Osteocyte (in vitro differentiated cells): ENCODE measurements around the gene SMG9. TPM values are rescaled to one million over a fixed set of nuclear protein-coding genes. Genes with fewer than 3 reads are reported as not detected.
"Not testable (repeated sequence)": the region's sequence is repeated elsewhere in the genome, so short reads cannot be mapped to it uniquely, and the experiment has no call there.

Experiments used
- DNase-seq: peaks from one replicate; pipeline ENCODE4 v3.0.0; 2021; ENCODE audit warnings: mixed read lengths; ENCODE audit not compliant: unreplicated experiment; ENCODE audit errors: extremely low spot score
- H3K27ac Mint-ChIP-seq: one replicate; pipeline ENCODE4 v1.8.0; 2021; ENCODE audit warnings: mild to moderate bottlenecking, mixed read lengths; ENCODE audit not compliant: unreplicated experiment
- H3K27me3 Mint-ChIP-seq: one replicate; pipeline ENCODE4 v1.8.0; 2021; ENCODE audit warnings: mixed read lengths; ENCODE audit not compliant: unreplicated experiment
- H3K36me3 Mint-ChIP-seq: one replicate; pipeline ENCODE4 v1.8.0; 2021; ENCODE audit warnings: mixed read lengths; ENCODE audit not compliant: unreplicated experiment
- H3K4me1 Mint-ChIP-seq: one replicate; pipeline ENCODE4 v1.8.0; 2021; ENCODE audit warnings: mixed read lengths; ENCODE audit not compliant: unreplicated experiment
- H3K4me3 Mint-ChIP-seq: one replicate; pipeline ENCODE4 v1.8.0; 2021; ENCODE audit warnings: mild to moderate bottlenecking, moderate library complexity, mixed read lengths; ENCODE audit not compliant: unreplicated experiment
- H3K9me3 Mint-ChIP-seq: one replicate; pipeline ENCODE4 v1.8.0; 2021; ENCODE audit warnings: mixed read lengths; ENCODE audit not compliant: unreplicated experiment
- total RNA-seq: library from RNA; stranded (reverse); gene quantifications from 2 replicates; pipeline ENCODE4 v1.2.1, GENCODE V29; 2021
- TF ChIP-seq, protein P1 (sequence below): fragments of 200-600 bp; sonication (generic); IDR thresholded peaks from 2 replicates; pipeline ENCODE4 v1.5.0; 2021; ENCODE audit warnings: antibody characterized with exemption, mild to moderate bottlenecking, moderate library complexity

Gene SMG9
- total RNA-seq, 1 donor from 2014 or later = 71.0 TPM

DNA sequence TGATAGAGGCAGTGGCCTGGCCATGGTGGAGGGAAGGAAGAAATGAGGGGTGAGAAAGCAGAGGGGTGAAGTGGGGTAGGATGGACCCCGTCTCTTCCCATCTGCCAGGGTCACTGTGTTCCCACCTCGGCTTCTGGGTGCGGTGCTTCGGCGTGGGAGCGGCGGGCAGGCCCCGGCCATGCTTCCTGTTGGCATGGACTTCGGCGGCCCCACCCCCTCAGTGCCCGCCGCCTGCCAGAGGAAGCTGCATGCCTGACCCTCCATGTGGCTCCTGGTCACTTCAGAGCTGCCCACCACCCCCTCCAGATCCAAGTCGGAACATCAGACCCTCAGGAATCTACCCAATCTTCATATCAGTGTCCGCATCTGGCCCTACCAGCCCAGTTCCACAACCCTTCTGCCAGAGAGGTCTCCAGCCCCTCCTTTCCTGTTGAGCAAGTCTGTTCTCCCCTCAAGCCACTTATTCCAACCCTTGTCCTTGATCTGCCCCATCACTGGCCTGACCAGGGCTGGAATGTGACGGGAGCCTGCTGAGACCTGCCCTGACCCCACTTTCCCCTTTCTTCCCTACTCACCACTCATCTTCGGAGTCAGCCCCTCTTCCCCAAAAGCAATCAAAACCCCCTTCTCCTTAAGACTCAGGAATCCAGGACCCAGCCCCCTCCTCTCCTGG, 24.5 kb upstream of the SMG9 start:
- TF ChIP-seq, protein P1, sequence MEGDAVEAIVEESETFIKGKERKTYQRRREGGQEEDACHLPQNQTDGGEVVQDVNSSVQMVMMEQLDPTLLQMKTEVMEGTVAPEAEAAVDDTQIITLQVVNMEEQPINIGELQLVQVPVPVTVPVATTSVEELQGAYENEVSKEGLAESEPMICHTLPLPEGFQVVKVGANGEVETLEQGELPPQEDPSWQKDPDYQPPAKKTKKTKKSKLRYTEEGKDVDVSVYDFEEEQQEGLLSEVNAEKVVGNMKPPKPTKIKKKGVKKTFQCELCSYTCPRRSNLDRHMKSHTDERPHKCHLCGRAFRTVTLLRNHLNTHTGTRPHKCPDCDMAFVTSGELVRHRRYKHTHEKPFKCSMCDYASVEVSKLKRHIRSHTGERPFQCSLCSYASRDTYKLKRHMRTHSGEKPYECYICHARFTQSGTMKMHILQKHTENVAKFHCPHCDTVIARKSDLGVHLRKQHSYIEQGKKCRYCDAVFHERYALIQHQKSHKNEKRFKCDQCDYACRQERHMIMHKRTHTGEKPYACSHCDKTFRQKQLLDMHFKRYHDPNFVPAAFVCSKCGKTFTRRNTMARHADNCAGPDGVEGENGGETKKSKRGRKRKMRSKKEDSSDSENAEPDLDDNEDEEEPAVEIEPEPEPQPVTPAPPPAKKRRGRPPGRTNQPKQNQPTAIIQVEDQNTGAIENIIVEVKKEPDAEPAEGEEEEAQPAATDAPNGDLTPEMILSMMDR = no peak
- H3K27ac Mint-ChIP-seq = no peak overlapping the region
- H3K4me3 Mint-ChIP-seq = no peak overlapping the region
- DNase-seq = no peak
- no peaks in the 10 kb centered on the region for H3K36me3 Mint-ChIP-seq
- H3K9me3 Mint-ChIP-seq = no peaks in the 10 kb centered on the region
- peaks cover 59% of the 10 kb centered on the region for H3K4me1 Mint-ChIP-seq
- H3K27me3 Mint-ChIP-seq = no peaks in the 10 kb centered on the region

GRCh38 chr19:43778651-43779050, 23.9 kb upstream of the SMG9 start:
- no peak overlapping the region for H3K4me3 Mint-ChIP-seq
- no peak for DNase-seq
- H3K36me3 Mint-ChIP-seq = no peaks in the 10 kb centered on the region
- no peak overlapping the region for H3K27ac Mint-ChIP-seq
- no peaks in the 10 kb centered on the region for H3K9me3 Mint-ChIP-seq
- H3K27me3 Mint-ChIP-seq = no peaks in the 10 kb centered on the region
- TF ChIP-seq, protein P1 = no peak
- peaks cover 54% of the 10 kb centered on the region for H3K4me1 Mint-ChIP-seq

GRCh38 chr19:43777163-43777695, 22.5 kb upstream of the SMG9 start:
- H3K27ac Mint-ChIP-seq = peak overlapping the region; percentile 44
- peaks cover 50% of the 10 kb centered on the region for H3K4me1 Mint-ChIP-seq
- H3K27me3 Mint-ChIP-seq = no peaks in the 10 kb centered on the region
- H3K4me3 Mint-ChIP-seq = no peak overlapping the region
- H3K9me3 Mint-ChIP-seq = no peaks in the 10 kb centered on the region
- DNase-seq = no peak
- TF ChIP-seq, protein P1 = no peak
- H3K36me3 Mint-ChIP-seq = no peaks in the 10 kb centered on the region

GRCh38 chr19:43776286-43776685, 21.5 kb upstream of the SMG9 start:
- Mint-ChIP-seq H3K9me3 (no peaks in the 10 kb centered on the region), H3K36me3 (no peaks in the 10 kb centered on the region)
- DNase-seq = no peak

DNA sequence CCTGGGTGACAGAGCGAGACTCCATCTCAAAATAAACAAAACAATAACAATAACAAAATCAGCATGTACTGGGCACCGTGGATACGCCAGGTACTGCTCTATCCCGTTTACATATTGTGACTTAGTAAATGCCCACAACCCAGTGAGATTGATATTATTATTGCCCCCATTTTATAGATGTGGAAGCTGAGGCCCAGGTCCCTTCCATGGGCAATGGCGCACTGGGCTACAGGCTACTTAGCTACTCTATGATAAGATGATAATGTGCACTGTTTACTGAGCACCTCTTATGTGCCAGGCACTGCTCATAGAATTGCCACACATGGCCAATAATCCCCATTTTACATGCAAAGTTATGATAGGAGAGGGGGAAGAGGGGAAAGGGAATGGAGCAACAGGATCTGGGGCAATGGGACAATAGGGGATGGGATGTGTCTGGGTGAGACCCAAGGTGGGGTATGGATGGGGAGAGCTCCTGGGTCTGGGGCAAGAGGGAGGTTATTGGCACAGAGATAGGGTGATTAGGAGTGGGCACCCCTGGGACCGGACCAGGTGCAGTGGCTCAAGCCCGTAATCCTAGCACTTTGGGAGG, 20.6 kb upstream of the SMG9 start:
- TF ChIP-seq, protein P1 = no peak
- Mint-ChIP-seq H3K27me3 (no peaks in the 10 kb centered on the region), H3K27ac (no peak overlapping the region), H3K4me3 (no peak overlapping the region), H3K4me1 (peaks cover 38% of the 10 kb centered on the region), H3K36me3 (no peaks in the 10 kb centered on the region), H3K9me3 (no peaks in the 10 kb centered on the region)
- no peak for DNase-seq

More at GRCh38 chr19:43776286-43776685, 21.5 kb upstream of the SMG9 start:
- Mint-ChIP-seq H3K4me3 (no peak overlapping the region), H3K27me3 (no peaks in the 10 kb centered on the region), H3K27ac (no peak overlapping the region), H3K4me1 (peaks cover 47% of the 10 kb centered on the region)
- TF ChIP-seq, protein P1 = no peak

DNA sequence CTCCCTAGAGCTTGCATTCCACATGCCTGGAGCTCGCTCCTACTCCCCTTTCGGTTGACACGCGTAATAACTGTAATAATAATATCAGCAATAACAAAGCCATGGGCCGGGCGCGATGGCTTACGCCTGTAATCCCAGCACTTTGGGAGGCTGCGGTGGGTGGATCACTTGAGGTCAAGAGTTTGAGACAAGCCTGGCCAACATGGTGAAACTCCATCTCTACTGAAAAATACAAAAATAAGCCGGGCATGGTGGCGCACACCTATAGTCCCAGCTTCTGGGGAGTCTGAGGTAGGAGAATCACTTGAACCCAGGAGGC, 20.1 kb upstream of the SMG9 start:
- H3K4me3 Mint-ChIP-seq, H3K36me3 Mint-ChIP-seq, DNase-seq, H3K27ac Mint-ChIP-seq, H3K9me3 Mint-ChIP-seq, H3K27me3 Mint-ChIP-seq: not testable (repeated sequence)
- peaks cover 35% of the 10 kb centered on the region for H3K4me1 Mint-ChIP-seq
